GM19468 (cell line): Measurements from ENCODE around the gene CMIP.

ENCODE experiments used
- ATAC-seq: cut with Tn5 transposase; IDR thresholded peaks from one replicate; pipeline ENCODE4 v1.9.1; 2021; ENCODE audit warnings: mild to moderate bottlenecking, moderate library complexity, moderate number of reproducible peaks; ENCODE audit not compliant: unreplicated experiment; ENCODE audit errors: extremely low read depth

The CMIP gene

GRCh38 chr16:81458827-81459598, 14.4 kb downstream of the CMIP start:
- no peak for ATAC-seq

- no peak for ATAC-seq
These were observed 15.5 kb downstream of the CMIP start for GRCh38 chr16:81460075-81460474.

GRCh38 chr16:81461243-81461642, 16.6 kb downstream of the CMIP start:
- no peak for ATAC-seq

GRCh38 chr16:81461766-81462165, 17.2 kb downstream of the CMIP start:
- ATAC-seq: no peak

- ATAC-seq: no peak
These were observed 18.1 kb downstream of the CMIP start for GRCh38 chr16:81462683-81463082.

- ATAC-seq: no peak
These were observed 18.8 kb downstream of the CMIP start for GRCh38 chr16:81463296-81463890.

GRCh38 chr16:81464279-81464678, 19.7 kb downstream of the CMIP start:
- ATAC-seq: no peak

- ATAC-seq: no peak
These were observed 20.9 kb downstream of the CMIP start for GRCh38 chr16:81465375-81465943.

- no peak for ATAC-seq
These were observed 21.9 kb downstream of the CMIP start for GRCh38 chr16:81466356-81466980.

- no peak for ATAC-seq
These were observed 22.5 kb downstream of the CMIP start for GRCh38 chr16:81467072-81467471.

- ATAC-seq: no peak
These were observed 23.2 kb downstream of the CMIP start for GRCh38 chr16:81467815-81468214.

GRCh38 chr16:81468269-81468902, 23.8 kb downstream of the CMIP start:
- ATAC-seq: no peak

- no peak for ATAC-seq
These were observed 24.6 kb downstream of the CMIP start for GRCh38 chr16:81469183-81469677.

GRCh38 chr16:81469710-81470535, 25.3 kb downstream of the CMIP start:
- ATAC-seq: no peak

GRCh38 chr16:81470796-81471636, 26.4 kb downstream of the CMIP start:
- no peak for ATAC-seq

GRCh38 chr16:81471882-81472281, 27.3 kb downstream of the CMIP start:
- no peak for ATAC-seq

GRCh38 chr16:81472391-81472790, 27.8 kb downstream of the CMIP start:
- no peak for ATAC-seq

GRCh38 chr16:81473066-81473488, 28.5 kb downstream of the CMIP start:
- ATAC-seq: no peak

- ATAC-seq: no peak
These were observed 28.9 kb downstream of the CMIP start for GRCh38 chr16:81473558-81473957.
